HG03060 (cell line): ENCODE results near the gene SPSB2.

Source experiments
- ATAC-seq: cut with Tn5 transposase; IDR thresholded peaks from one replicate; pipeline ENCODE4 v1.9.1; 2021; ENCODE audit warnings: low read depth, moderate number of reproducible peaks; ENCODE audit not compliant: unreplicated experiment

SPSB2 gene

GRCh38 chr12:6834873-6835272 lies 38.2 kb downstream of the SPSB2 start:
- no peak for ATAC-seq

DNA sequence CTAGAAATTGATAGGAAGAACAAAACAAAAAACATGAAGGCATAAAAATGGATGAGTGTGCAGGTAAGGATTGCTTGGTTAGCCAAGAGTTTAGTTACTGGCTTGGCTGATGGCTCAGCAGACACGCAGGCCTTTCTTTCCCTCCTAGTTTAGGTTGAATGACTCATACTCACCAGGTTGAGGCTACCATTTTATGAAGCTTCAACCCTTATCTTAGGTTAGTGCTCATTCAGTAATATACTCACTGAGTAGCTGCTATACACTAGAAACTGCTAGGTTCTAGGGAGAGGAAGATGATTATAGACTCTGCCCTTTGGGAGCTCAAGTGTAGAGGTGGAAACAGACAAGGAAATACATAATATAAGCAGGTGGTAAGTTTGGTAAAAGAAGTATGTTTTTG lies 38.8 kb downstream of the SPSB2 start:
- no peak for ATAC-seq

DNA sequence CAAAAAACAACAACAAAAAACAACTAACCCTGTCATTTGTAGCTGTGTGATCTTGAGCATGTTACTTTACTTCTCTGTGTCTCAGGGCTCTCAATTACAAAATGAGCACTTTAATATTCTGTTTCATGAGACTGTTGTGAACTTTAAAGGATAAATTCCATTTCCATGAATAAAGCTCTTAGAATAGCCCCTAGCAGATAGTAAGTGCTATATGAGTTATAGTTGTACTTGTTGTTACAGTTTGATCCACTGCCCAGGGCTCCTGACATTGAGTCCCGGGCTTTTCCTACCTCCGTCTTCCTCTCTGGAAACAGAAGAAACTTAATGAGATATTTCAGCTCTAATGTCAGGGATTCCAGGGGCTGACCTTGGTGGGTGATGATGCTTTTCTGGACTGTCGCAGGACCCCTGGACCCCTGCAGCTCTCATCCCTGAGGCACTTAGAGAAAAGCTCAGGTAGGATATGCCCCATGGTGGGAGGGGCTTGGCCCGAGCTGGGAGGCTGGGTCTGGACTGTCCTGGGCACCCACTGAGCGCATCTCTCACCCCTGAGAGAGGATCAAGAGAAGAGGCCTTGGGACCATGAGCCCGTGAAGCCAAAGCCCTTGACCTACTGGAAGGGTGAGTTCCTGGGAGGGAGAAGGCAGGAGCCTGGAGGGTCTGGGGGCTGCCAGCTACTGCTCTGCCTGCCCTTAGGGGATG lies 39.8 kb downstream of the SPSB2 start:
- no peak for ATAC-seq

DNA sequence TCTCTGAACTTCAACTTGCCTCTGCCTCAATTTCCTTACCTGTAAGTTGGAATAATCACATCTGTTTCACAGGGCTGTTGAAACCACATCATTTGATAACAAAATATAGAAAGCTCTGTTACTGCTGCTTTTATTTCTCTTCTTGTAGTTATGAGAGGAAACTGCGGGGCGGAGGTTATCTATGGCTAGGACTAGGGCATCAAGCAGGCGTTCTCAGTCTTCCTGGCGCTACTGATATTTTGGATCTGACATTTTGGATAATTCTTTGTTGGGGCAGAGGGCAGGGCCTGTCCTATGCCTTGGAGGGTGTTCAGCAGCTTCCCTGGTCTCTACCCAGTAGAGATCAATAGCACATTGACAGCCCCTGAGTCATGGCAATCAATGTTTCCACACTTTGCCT lies 41.0 kb downstream of the SPSB2 start:
- no peak for ATAC-seq

GRCh38 chr12:6831450-6831995 lies 41.6 kb downstream of the SPSB2 start:
- no peak for ATAC-seq

DNA sequence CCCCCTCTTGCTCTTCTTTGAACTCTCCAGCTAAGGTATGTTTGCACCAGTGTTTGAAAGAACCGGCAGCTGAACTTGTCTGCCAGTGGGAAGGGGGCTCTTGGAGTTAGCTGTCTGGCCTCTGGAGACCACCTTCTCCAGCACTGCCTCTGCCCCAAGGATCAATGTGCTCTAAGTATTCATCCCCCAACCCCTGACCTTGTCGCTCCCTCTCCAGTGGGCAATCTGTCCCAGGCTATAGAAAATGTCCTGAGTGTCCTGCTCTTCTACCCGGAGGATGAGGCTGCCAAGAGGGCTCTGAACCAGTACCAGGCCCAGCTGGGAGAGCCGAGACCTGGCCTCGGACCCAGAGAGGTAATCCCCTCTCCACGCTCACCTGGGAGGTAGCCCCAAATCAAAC lies 42.1 kb downstream of the SPSB2 start:
- ATAC-seq = no peak

GRCh38 chr12:6830286-6830890 lies 42.7 kb downstream of the SPSB2 start:
- ATAC-seq = no peak

- ATAC-seq = no peak
Observed at GRCh38 chr12:6829536-6830220, 43.4 kb downstream of the SPSB2 start.

- no peak for ATAC-seq
Observed at GRCh38 chr12:6828781-6829535, 44.1 kb downstream of the SPSB2 start.

GRCh38 chr12:6827982-6828780 lies 44.9 kb downstream of the SPSB2 start, which contains the start of gene P3H3:
Gene P3H3 (plus strand): TSS chr12:6828407. CDS start chr12:6828441, 34 bp downstream.
- ATAC-seq = no peak

GRCh38 chr12:6827437-6827911 lies 45.6 kb downstream of the SPSB2 start:
- ATAC-seq = no peak

DNA sequence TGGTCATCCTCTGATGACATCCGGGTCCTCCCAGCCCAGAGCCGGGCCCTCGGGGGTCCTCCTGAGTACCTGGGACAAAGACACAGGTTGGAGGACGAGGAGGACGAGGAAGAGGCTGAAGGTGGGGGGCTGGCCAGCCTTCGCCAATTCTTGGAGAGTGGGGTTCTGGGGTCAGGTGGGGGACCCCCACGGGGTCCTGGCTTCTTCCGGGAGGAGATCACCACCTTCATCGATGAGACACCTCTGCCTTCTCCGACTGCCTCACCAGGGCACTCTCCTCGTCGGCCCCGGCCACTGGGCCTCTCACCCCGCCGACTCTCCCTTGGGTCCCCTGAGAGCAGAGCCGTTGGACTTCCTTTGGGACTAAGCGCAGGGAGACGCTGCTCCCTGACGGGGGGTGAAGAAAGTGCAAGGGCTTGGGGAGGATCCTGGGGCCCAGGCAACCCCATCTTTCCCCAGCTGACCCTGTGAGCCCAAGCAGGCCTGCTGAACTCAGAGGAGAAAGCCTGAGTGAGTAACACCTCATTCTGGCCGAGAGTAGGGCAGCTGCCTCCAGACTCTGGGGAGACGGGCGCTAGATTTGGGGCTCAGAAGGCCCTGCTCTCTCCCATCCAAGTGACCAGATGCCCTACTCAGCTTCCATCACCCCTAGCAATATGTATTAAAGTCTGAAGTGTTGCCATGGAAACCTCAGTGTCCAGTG lies 46.2 kb downstream of the SPSB2 start:
- ATAC-seq = no peak

DNA sequence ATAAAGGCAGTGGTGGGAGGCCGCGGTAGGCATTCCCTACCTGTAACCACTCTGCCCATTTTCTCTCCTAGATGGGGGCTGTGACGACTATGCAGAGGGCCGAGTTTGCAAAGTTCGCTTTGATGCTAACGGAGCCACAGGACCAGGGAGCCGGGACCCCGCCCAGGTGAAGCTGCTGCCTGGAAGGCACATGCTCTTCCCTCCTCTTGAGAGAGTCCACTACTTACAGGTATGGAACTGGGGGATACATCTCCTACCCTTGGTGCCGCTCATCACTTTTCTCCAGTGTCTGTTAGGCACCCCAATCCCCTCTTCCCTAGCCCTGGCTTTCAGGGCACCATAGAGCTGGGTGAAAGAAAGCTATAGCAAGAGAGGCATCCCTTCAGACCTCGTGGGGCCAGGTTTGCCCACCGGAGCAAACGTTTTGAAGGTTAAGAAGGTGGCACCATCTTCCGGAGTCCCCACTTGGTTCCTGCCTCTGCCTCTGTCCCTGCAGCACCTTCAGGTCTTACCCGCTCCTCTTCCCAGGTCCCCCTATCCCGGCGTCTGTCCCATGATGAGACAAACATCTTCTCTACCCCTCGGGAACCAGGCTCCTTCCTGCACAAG lies 46.9 kb downstream of the SPSB2 start:
- ATAC-seq = no peak

- ATAC-seq = no peak
Observed at GRCh38 chr12:6825398-6826124, 47.5 kb downstream of the SPSB2 start.

- ATAC-seq = no peak
Observed at GRCh38 chr12:6824901-6825381, 48.2 kb downstream of the SPSB2 start.

GRCh38 chr12:6824085-6824775 lies 48.9 kb downstream of the SPSB2 start:
- ATAC-seq = no peak
